DOHH2 (cell line): ENCODE data around the gene MAP4K2.
A peak's percentile ranks its signal among the peaks of the same experiment; 100 is the strongest.

Experiments
- H3F3A ChIP-seq: fragments of 200-600 bp; sonication (generic), shearing (Covaris generic); 2 replicates; pipeline ENCODE4 v1.6.0; 2016; ENCODE audit warnings: antibody characterized with exemption, mild to moderate bottlenecking; ENCODE audit not compliant: control insufficient read depth, insufficient read depth
- H3K27ac ChIP-seq: fragments of 200-600 bp; sonication (generic); 2 replicates; pipeline ENCODE4 v1.5.1; 2014; ENCODE audit warnings: low read depth, mild to moderate bottlenecking, low read length, moderate library complexity
- H3K27me3 ChIP-seq: fragments of 200-600 bp; sonication (generic); 2 replicates; pipeline ENCODE4 v1.6.1; 2014; ENCODE audit warnings: mild to moderate bottlenecking, low read length, mixed read lengths; ENCODE audit not compliant: control insufficient read depth
- H3K36me3 ChIP-seq: fragments of 200-600 bp; sonication (generic); 2 replicates; pipeline ENCODE4 v1.6.1; 2014; ENCODE audit warnings: mild to moderate bottlenecking, low read length, moderate library complexity, mixed read lengths; ENCODE audit not compliant: control insufficient read depth
- H3K4me1 ChIP-seq: fragments of 200-600 bp; sonication (generic); 2 replicates; pipeline ENCODE4 v1.6.1; 2014; ENCODE audit warnings: mild to moderate bottlenecking, low read length, mixed read lengths; ENCODE audit not compliant: control insufficient read depth
- H3K4me2 ChIP-seq: fragments of 200-600 bp; sonication (generic); 2 replicates; pipeline ENCODE4 v1.6.0; 2014; ENCODE audit warnings: mild to moderate bottlenecking, low read length, moderate library complexity
- H3K4me3 ChIP-seq: fragments of 200-600 bp; sonication (generic); 2 replicates; pipeline ENCODE4 v1.5.1; 2014; ENCODE audit warnings: mild to moderate bottlenecking, low read length, mixed read lengths
- H3K79me2 ChIP-seq: fragments of 200-600 bp; sonication (generic); 2 replicates; pipeline ENCODE4 v1.6.1; 2014; ENCODE audit warnings: mild to moderate bottlenecking, low read length, mixed read lengths; ENCODE audit not compliant: control insufficient read depth
- H3K9me2 ChIP-seq: fragments of 200-600 bp; sonication (generic); replicated peaks from 2 replicates; pipeline ENCODE4 v1.6.1; 2014; ENCODE audit warnings: mild to moderate bottlenecking, low read length, mixed read lengths; ENCODE audit not compliant: control insufficient read depth
- H3K9me3 ChIP-seq: fragments of 200-600 bp; sonication (generic); 2 replicates; pipeline ENCODE4 v1.6.1; 2014; ENCODE audit warnings: antibody characterized with exemption, low read length, mixed read lengths; ENCODE audit not compliant: control insufficient read depth, insufficient read depth
- H4K20me1 ChIP-seq: fragments of 200-600 bp; sonication (generic); 2 replicates; pipeline ENCODE4 v1.6.0; 2014; ENCODE audit warnings: low read depth, mild to moderate bottlenecking, antibody characterized with exemption, low read length, moderate library complexity; ENCODE audit not compliant: control insufficient read depth, insufficient read depth
- EZH2phosphoT487 ChIP-seq: fragments of 200-600 bp; sonication (generic); IDR thresholded peaks from 2 replicates; pipeline ENCODE4 v1.6.1; 2017; ENCODE audit warnings: borderline replicate concordance, mild to moderate bottlenecking, antibody characterized with exemption, low read length, moderate library complexity, mixed read lengths
- TF ChIP-seq, protein P1 (sequence below): fragments of 200-600 bp; sonication (generic); IDR thresholded peaks from one replicate; pipeline ENCODE4 v1.5.1; 2014; ENCODE audit warnings: antibody characterized with exemption, mild to moderate bottlenecking, low read depth, low read length; ENCODE audit not compliant: poor library complexity, severe bottlenecking

MAP4K2 gene

DNA sequence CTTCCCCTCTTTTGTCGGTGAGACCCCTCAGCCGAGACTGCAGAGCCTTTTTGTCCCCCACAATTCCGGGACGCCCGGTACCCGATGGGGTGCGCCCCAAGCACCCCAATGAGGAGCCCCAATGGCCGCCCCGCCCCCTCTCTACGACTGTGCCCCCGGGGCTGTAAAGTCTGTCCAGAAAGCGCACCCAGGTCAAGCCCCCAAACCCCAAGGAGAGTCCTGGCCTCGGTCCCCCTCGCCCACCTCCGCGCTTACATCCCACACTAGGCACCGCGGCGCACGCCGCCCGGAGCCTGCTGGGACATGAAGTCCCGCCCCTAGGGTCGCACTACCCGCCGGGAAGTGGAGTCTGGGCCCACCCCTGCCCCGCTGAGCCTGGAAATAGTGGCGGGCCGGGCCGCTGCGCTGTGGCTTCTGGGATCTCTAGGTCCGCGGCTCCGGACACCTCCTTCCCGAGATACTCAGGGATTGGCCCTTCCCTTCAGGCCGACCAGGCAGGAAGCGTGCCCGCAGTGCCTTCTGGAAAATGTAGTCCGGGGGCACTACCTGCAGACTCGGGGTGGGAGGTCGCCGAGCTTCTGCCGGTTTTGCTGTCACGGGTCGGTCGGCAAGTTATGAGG, 7.4 kb upstream of the MAP4K2 start, which contains the start of gene MEN1:
MEN1 (minus strand) TSS at position 281 of the 620 bp plus-strand sequence. CDS start 442 bp downstream, outside the sequence.
- Histone ChIP-seq H3K4me2 (peak within 1 kb of the TSS; percentile 96), H3K4me1 (peaks cover 36% of the 10 kb centered on the region), H3K79me2 (peaks cover 27% of the 10 kb centered on the region), H3K9me2 (no peaks in the 10 kb centered on the region), H3K27ac (peak within 1 kb of the TSS; percentile 48), H3K36me3 (peaks cover 36% of the 10 kb centered on the region), H4K20me1 (no peaks in the 10 kb centered on the region), H3K9me3 (no peaks in the 10 kb centered on the region), H3K4me3 (peak within 1 kb of the TSS; percentile 88), H3F3A (peaks cover 7% of the 10 kb centered on the region; the same call in 1 of the 2 replicates), H3K27me3 (no peaks in the 10 kb centered on the region)
- no peak for TF ChIP-seq EZH2phosphoT487
- TF ChIP-seq, protein P1, sequence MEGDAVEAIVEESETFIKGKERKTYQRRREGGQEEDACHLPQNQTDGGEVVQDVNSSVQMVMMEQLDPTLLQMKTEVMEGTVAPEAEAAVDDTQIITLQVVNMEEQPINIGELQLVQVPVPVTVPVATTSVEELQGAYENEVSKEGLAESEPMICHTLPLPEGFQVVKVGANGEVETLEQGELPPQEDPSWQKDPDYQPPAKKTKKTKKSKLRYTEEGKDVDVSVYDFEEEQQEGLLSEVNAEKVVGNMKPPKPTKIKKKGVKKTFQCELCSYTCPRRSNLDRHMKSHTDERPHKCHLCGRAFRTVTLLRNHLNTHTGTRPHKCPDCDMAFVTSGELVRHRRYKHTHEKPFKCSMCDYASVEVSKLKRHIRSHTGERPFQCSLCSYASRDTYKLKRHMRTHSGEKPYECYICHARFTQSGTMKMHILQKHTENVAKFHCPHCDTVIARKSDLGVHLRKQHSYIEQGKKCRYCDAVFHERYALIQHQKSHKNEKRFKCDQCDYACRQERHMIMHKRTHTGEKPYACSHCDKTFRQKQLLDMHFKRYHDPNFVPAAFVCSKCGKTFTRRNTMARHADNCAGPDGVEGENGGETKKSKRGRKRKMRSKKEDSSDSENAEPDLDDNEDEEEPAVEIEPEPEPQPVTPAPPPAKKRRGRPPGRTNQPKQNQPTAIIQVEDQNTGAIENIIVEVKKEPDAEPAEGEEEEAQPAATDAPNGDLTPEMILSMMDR, result no peak

DNA sequence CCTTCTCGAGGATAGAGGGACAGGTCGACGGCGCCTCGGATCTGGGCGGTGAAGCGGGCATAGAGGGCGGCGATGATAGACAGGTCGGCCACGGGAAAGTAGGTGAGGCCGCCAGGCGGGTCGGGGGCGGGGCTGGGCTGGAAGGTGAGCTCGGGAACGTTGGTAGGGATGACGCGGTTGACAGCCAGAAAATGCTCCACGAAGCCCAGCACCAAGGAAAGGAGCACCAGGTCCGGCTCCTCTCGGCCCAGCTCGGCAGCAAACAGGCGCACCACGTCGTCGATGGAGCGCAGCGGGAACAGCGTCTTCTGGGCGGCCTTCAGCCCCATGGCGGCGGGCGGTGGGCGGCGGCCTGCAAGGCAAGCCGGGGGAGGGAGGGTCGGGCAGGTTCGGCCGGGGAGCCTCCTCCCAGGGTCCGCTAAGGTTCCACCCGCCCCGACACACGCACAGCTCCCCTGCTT, 6.8 kb upstream of the MAP4K2 start:
- Histone ChIP-seq H3K27ac (peak overlapping the region; percentile 48), H3F3A (peaks cover 7% of the 10 kb centered on the region; the same call in 1 of the 2 replicates), H3K9me2 (no peaks in the 10 kb centered on the region), H3K9me3 (no peaks in the 10 kb centered on the region), H3K79me2 (peaks cover 27% of the 10 kb centered on the region), H3K4me1 (peaks cover 30% of the 10 kb centered on the region), H3K4me3 (peak overlapping the region; percentile 88), H3K27me3 (no peaks in the 10 kb centered on the region), H3K4me2 (peak overlapping the region; percentile 96), H4K20me1 (no peaks in the 10 kb centered on the region), H3K36me3 (peaks cover 42% of the 10 kb centered on the region)
- TF ChIP-seq, protein P1, result no peak
- TF ChIP-seq EZH2phosphoT487, result no peak

DNA sequence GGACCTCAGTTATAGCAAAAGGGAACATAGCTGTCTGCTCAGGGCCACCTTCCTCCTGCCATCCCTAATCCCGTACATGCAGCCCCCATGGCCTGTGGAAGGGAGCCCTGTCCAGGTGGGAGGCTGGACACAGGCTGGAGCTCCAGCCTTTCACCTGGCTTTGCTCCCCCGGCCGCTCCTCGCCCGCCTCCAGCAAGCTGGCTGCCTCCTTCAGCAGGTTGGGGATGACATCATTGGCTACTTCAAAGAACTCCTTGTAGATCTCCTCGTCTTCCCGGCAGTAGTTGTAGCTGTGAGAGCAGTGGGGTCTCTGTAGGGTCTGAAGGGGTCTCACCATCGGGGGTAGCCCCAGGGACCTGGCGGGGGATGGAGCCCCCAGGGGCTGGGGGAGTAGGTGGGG, 2.5 kb upstream of the MAP4K2 start:
- H3K36me3 ChIP-seq, result peaks cover 75% of the 10 kb centered on the region
- no peaks in the 10 kb centered on the region for H3K9me3 ChIP-seq
- no peak overlapping the region for H3K27ac ChIP-seq
- H3K4me2 ChIP-seq, result no peak overlapping the region
- H3K4me1 ChIP-seq, result peaks cover 46% of the 10 kb centered on the region
- no peak overlapping the region for H3K4me3 ChIP-seq
- H4K20me1 ChIP-seq, result no peaks in the 10 kb centered on the region
- TF ChIP-seq EZH2phosphoT487, result no peak
- TF ChIP-seq, protein P1, result no peak
- H3K27me3 ChIP-seq, result no peaks in the 10 kb centered on the region
- H3F3A ChIP-seq, result peaks cover 14% of the 10 kb centered on the region
- no peaks in the 10 kb centered on the region for H3K9me2 ChIP-seq
- peaks cover 43% of the 10 kb centered on the region for H3K79me2 ChIP-seq
